H1 (cell line): ENCODE measurements around the gene LY6G5B. TPM values are rescaled to one million over a fixed set of nuclear protein-coding genes. Genes with fewer than 3 reads are reported as not detected.

ENCODE experiments used
- BRCA1 ChIP-seq: IDR thresholded peaks from 2 replicates; pipeline ENCODE4 v1.6.1; 2012; ENCODE audit warnings: low read depth, low read length, improper control_type of control experiment
- E2F6 ChIP-seq: IDR thresholded peaks from 2 replicates; pipeline ENCODE4 v1.6.1; 2012; ENCODE audit warnings: inconsistent platforms
- NANOG ChIP-seq: IDR thresholded peaks from 2 replicates; pipeline ENCODE4 v1.6.1; 2011; ENCODE audit warnings: low read length, low read depth, mild to moderate bottlenecking, inconsistent platforms; ENCODE audit not compliant: insufficient read depth, poor library complexity, severe bottlenecking
- polyA plus RNA-seq, 7 experiments: library from polyadenylated mRNA; depleted of rRNA in 3 of 7; stranded (reverse) in 5 of 7; unstranded in 2 of 7; fragments of >200 nt in 5 of 7; fragments of 200-250 nt in 2 of 7; gene quantifications; 1 replicate in 5 of 7; 2 replicates in 1 of 7; 4 replicates in 1 of 7; pipeline versions ENCODE4 v1.2.1 to v1.2.3, GENCODE V29; 2011 to 2013; ENCODE audit warnings: missing spikeins in 2 of 7, mixed read lengths in 2 of 7
- total RNA-seq: library from RNA; stranded (reverse); fragmentation: NEBNext Ultra II Directional; extraction: Animal tissue kit (Norgen Biotek cat#: 25700); gene quantifications from 2 replicates; pipeline ENCODE4 v1.2.1, GENCODE V29; 2021

Gene LY6G5B
- total and polyA plus RNA-seq, 2 of the 8 experiments (the other 6 are each of a cell fraction or from before 2014, with no cell fraction given) = 10.6 to 12.6 TPM

- TF ChIP-seq E2F6 (no peak), NANOG (no peak), BRCA1 (no peak)
Observed at GRCh38 chr6:31712296-31712695, 42.5 kb downstream of the LY6G5B start (continued).
